ENCODE results near the gene RBFOX2.
A peak's percentile ranks its signal among the peaks of the same experiment; 100 is the strongest.

RBFOX2 gene

GRCh38 chr22:35697142-35697541 lies 331.5 kb downstream of the RBFOX2 start:
- DNase-seq: no peak
- ATAC-seq: peak; percentile 45

DNA sequence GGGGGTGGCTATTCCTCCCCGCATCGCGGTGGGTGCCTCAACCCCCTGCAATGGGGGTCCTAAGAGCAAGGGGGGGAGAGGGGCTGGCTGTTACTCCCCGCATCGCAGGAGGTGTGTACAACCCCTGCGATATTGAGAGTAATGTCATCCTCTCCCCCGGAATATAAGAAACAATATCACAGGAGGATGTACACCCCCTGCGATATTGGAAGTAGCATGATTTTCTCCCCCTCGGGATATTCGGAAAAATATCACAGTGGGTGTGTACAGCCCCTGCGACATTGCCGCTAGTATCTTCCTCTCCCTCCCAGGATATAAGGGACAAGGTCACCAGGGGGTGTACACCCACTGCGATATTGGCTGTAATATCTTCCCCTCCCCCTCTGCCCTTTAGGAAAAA lies 333.4 kb downstream of the RBFOX2 start:
- DNase-seq (no peak), ATAC-seq (no peak)

DNA sequence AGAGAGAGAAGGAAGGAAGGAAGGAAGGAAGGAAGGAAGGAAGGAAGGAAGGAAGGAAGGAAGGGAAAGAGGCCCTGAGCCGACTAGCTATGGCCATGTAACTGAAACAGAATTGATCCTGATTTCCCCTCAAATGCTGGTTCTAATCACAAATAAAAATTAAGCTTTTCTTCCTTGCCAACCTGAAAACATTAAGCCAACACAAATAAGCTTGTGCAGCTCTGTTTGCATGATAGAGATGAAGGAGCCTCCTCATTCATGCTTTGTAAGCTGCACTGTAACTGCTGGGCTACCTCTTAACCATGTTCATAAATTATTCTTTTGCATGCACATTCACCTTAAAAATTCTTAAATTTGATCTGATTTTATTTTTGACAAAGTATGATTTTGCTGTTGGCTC lies 338.6 kb downstream of the RBFOX2 start:
- DNase-seq (no peak), ATAC-seq (no peak)

- DNase-seq: no peak
These were observed 339.5 kb downstream of the RBFOX2 start for GRCh38 chr22:35688913-35689675.

More at GRCh38 chr22:35688913-35689675, 339.5 kb downstream of the RBFOX2 start:
- no peak for ATAC-seq
